ENCODE data around the gene PAF1.

DNA sequence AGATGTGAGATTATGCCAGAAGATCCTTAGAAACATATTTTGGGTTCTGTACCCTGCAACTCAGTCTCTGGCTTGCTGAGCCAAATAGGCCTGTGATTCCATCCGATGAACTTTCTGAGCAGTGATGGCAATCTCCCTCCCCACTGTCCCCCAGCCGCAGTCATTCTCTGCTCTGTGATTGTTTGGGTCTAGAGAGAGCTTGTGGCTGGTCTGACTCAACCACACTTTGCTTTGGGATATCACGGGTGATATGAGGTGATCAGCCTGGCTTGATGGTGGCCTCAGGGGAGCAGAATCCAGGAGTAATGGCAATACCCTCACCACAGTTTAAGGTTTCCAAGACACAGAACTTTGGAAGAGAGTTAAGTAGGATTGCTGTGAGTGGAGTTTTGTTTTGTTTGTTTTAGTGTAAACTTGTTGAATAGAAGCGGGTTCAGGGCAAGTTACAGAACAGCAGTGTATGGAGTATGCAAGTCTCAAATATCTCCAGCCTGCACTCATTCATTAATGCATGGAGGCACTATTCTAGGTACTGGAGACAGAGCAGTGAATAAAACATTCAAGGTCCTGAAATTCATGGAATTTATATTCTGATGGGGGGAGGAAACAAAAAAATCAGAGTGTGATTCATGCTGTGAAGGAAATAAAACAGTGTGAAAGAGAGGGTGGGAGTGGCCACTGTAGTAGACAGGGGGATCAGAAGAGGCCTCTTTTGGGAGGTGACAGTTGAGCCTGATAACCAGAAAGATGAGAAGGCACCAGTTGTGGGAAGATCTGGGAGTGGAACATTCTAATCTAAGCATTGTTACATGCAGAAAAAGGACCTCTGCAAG, 43.4 kb downstream of the PAF1 start:
- TF ChIP-seq POLR2A (IDR thresholded peaks at IDR 0.05; ENCODE audit: low read depth, low read length) = no peak
- TF ChIP-seq EZH2 (IDR thresholded peaks at IDR 0.05; ENCODE audit: borderline replicate concordance, low read depth, low read length, severe bottlenecking) = no peak
- no peak for TF ChIP-seq MYC (IDR thresholded peaks at IDR 0.05; ENCODE audit: low read depth, low read length)
- no peak for TF ChIP-seq CTCF (IDR thresholded peaks at IDR 0.05; ENCODE audit: extremely low read depth in 1 of 2, insufficient read depth in 1 of 2, low read depth in 1 of 2, low read length in 2 of 2)

Data from endothelial cell of umbilical vein (primary cell).